Measurements from ENCODE around the gene CACNA2D1.

The CACNA2D1 gene

GRCh38 chr7:82384051-82384464 is 59.5 kb downstream of the CACNA2D1 start:
- peaks cover 7% of the 10 kb centered on the region for H3K4me1 ChIP-seq (ENCODE audit: control insufficient read depth, insufficient read depth, low read length)
- no peaks in the 10 kb centered on the region for H3K36me3 ChIP-seq (ENCODE audit: control insufficient read depth, insufficient read depth, low read length)
- H3K4me3 ChIP-seq (ENCODE audit: low read length), result no peak overlapping the region
- no peaks in the 10 kb centered on the region for H3K27me3 ChIP-seq (ENCODE audit: control insufficient read depth, insufficient read depth, low read length)
- H3K27ac ChIP-seq (ENCODE audit: low read depth, low read length), result no peak overlapping the region
- H3K9ac ChIP-seq (ENCODE audit: low read length), result no peak overlapping the region

- no peak overlapping the region for H3K27ac ChIP-seq (ENCODE audit: low read depth, low read length)
- no peak overlapping the region for H3K9ac ChIP-seq (ENCODE audit: low read length)
- H3K4me3 ChIP-seq (ENCODE audit: low read length), result no peak overlapping the region
- no peaks in the 10 kb centered on the region for H3K36me3 ChIP-seq (ENCODE audit: control insufficient read depth, insufficient read depth, low read length)
- H3K4me1 ChIP-seq (ENCODE audit: control insufficient read depth, insufficient read depth, low read length), result peaks cover 4% of the 10 kb centered on the region
- H3K27me3 ChIP-seq (ENCODE audit: control insufficient read depth, insufficient read depth, low read length), result no peaks in the 10 kb centered on the region
Measured at GRCh38 chr7:82382276-82382675, 61.3 kb downstream of the CACNA2D1 start.

- no peak overlapping the region for H3K4me3 ChIP-seq (ENCODE audit: low read length)
- no peak overlapping the region for H3K27ac ChIP-seq (ENCODE audit: low read depth, low read length)
- no peak overlapping the region for H3K9ac ChIP-seq (ENCODE audit: low read length)
- no peaks in the 10 kb centered on the region for H3K4me1 ChIP-seq (ENCODE audit: control insufficient read depth, insufficient read depth, low read length)
- no peaks in the 10 kb centered on the region for H3K27me3 ChIP-seq (ENCODE audit: control insufficient read depth, insufficient read depth, low read length)
- no peaks in the 10 kb centered on the region for H3K36me3 ChIP-seq (ENCODE audit: control insufficient read depth, insufficient read depth, low read length)
Measured at GRCh38 chr7:82376739-82377138, 66.8 kb downstream of the CACNA2D1 start.

GRCh38 chr7:82375713-82376112 is 67.9 kb downstream of the CACNA2D1 start:
- Histone ChIP-seq H3K4me1 (ENCODE audit: control insufficient read depth, insufficient read depth, low read length) (no peaks in the 10 kb centered on the region), H3K27ac (ENCODE audit: low read depth, low read length) (no peak overlapping the region), H3K36me3 (ENCODE audit: control insufficient read depth, insufficient read depth, low read length) (no peaks in the 10 kb centered on the region), H3K4me3 (ENCODE audit: low read length) (no peak overlapping the region), H3K27me3 (ENCODE audit: control insufficient read depth, insufficient read depth, low read length) (no peaks in the 10 kb centered on the region), H3K9ac (ENCODE audit: low read length) (no peak overlapping the region)

- Histone ChIP-seq H3K4me1 (ENCODE audit: control insufficient read depth, insufficient read depth, low read length) (no peaks in the 10 kb centered on the region), H3K27ac (ENCODE audit: low read depth, low read length) (no peak overlapping the region), H3K27me3 (ENCODE audit: control insufficient read depth, insufficient read depth, low read length) (no peaks in the 10 kb centered on the region), H3K4me3 (ENCODE audit: low read length) (no peak overlapping the region), H3K9ac (ENCODE audit: low read length) (no peak overlapping the region), H3K36me3 (ENCODE audit: control insufficient read depth, insufficient read depth, low read length) (no peaks in the 10 kb centered on the region)
Measured at GRCh38 chr7:82375129-82375528, 68.4 kb downstream of the CACNA2D1 start.

GRCh38 chr7:82373926-82374635 is 69.5 kb downstream of the CACNA2D1 start:
- Histone ChIP-seq H3K27me3 (ENCODE audit: control insufficient read depth, insufficient read depth, low read length) (no peaks in the 10 kb centered on the region), H3K27ac (ENCODE audit: low read depth, low read length) (no peak overlapping the region), H3K4me1 (ENCODE audit: control insufficient read depth, insufficient read depth, low read length) (no peaks in the 10 kb centered on the region), H3K4me3 (ENCODE audit: low read length) (no peak overlapping the region), H3K9ac (ENCODE audit: low read length) (no peak overlapping the region), H3K36me3 (ENCODE audit: control insufficient read depth, insufficient read depth, low read length) (no peaks in the 10 kb centered on the region)

GRCh38 chr7:82364671-82365070 is 78.9 kb downstream of the CACNA2D1 start:
- Histone ChIP-seq H3K4me1 (ENCODE audit: control insufficient read depth, insufficient read depth, low read length) (no peaks in the 10 kb centered on the region), H3K4me3 (ENCODE audit: low read length) (no peak overlapping the region), H3K36me3 (ENCODE audit: control insufficient read depth, insufficient read depth, low read length) (no peaks in the 10 kb centered on the region), H3K9ac (ENCODE audit: low read length) (no peak overlapping the region), H3K27ac (ENCODE audit: low read depth, low read length) (no peak overlapping the region), H3K27me3 (ENCODE audit: control insufficient read depth, insufficient read depth, low read length) (no peaks in the 10 kb centered on the region)

GRCh38 chr7:82364048-82364447 is 79.5 kb downstream of the CACNA2D1 start:
- no peak overlapping the region for H3K4me3 ChIP-seq (ENCODE audit: low read length)
- H3K4me1 ChIP-seq (ENCODE audit: control insufficient read depth, insufficient read depth, low read length), result no peaks in the 10 kb centered on the region
- H3K36me3 ChIP-seq (ENCODE audit: control insufficient read depth, insufficient read depth, low read length), result no peaks in the 10 kb centered on the region
- H3K27ac ChIP-seq (ENCODE audit: low read depth, low read length), result no peak overlapping the region
- no peak overlapping the region for H3K9ac ChIP-seq (ENCODE audit: low read length)
- no peaks in the 10 kb centered on the region for H3K27me3 ChIP-seq (ENCODE audit: control insufficient read depth, insufficient read depth, low read length)

GRCh38 chr7:82362129-82362706 is 81.4 kb downstream of the CACNA2D1 start:
- Histone ChIP-seq H3K36me3 (ENCODE audit: control insufficient read depth, insufficient read depth, low read length) (no peaks in the 10 kb centered on the region), H3K27me3 (ENCODE audit: control insufficient read depth, insufficient read depth, low read length) (no peaks in the 10 kb centered on the region), H3K4me1 (ENCODE audit: control insufficient read depth, insufficient read depth, low read length) (no peaks in the 10 kb centered on the region), H3K27ac (ENCODE audit: low read depth, low read length) (no peak overlapping the region), H3K4me3 (ENCODE audit: low read length) (no peak overlapping the region), H3K9ac (ENCODE audit: low read length) (no peak overlapping the region)

GRCh38 chr7:82360591-82361368 is 82.8 kb downstream of the CACNA2D1 start:
- H3K9ac ChIP-seq (ENCODE audit: low read length), result no peak overlapping the region
- no peak overlapping the region for H3K4me3 ChIP-seq (ENCODE audit: low read length)
- no peaks in the 10 kb centered on the region for H3K27me3 ChIP-seq (ENCODE audit: control insufficient read depth, insufficient read depth, low read length)
- no peaks in the 10 kb centered on the region for H3K4me1 ChIP-seq (ENCODE audit: control insufficient read depth, insufficient read depth, low read length)
- H3K27ac ChIP-seq (ENCODE audit: low read depth, low read length), result no peak overlapping the region
- H3K36me3 ChIP-seq (ENCODE audit: control insufficient read depth, insufficient read depth, low read length), result no peaks in the 10 kb centered on the region

- H3K36me3 ChIP-seq (ENCODE audit: control insufficient read depth, insufficient read depth, low read length), result no peaks in the 10 kb centered on the region
- H3K9ac ChIP-seq (ENCODE audit: low read length), result no peak overlapping the region
- H3K27ac ChIP-seq (ENCODE audit: low read depth, low read length), result no peak overlapping the region
- H3K4me3 ChIP-seq (ENCODE audit: low read length), result no peak overlapping the region
- no peaks in the 10 kb centered on the region for H3K27me3 ChIP-seq (ENCODE audit: control insufficient read depth, insufficient read depth, low read length)
- peaks cover 2% of the 10 kb centered on the region for H3K4me1 ChIP-seq (ENCODE audit: control insufficient read depth, insufficient read depth, low read length)
Measured at GRCh38 chr7:82359426-82359825, 84.2 kb downstream of the CACNA2D1 start.

- Histone ChIP-seq H3K36me3 (ENCODE audit: control insufficient read depth, insufficient read depth, low read length) (no peaks in the 10 kb centered on the region), H3K27me3 (ENCODE audit: control insufficient read depth, insufficient read depth, low read length) (no peaks in the 10 kb centered on the region), H3K4me1 (ENCODE audit: control insufficient read depth, insufficient read depth, low read length) (peaks cover 3% of the 10 kb centered on the region), H3K9ac (ENCODE audit: low read length) (no peak overlapping the region), H3K27ac (ENCODE audit: low read depth, low read length) (no peak overlapping the region), H3K4me3 (ENCODE audit: low read length) (no peak overlapping the region)
Measured at GRCh38 chr7:82358923-82359322, 84.7 kb downstream of the CACNA2D1 start.
